Nephron (organoid): ENCODE results near the gene PCIF1.

ENCODE experiments used
- H3K27ac Mint-ChIP-seq, 3 experiments: 2 replicates each; pipeline ENCODE4 v1.8.0; 2020; ENCODE audit warnings: mixed read lengths in 3 of 3, mild to moderate bottlenecking in 2 of 3, moderate library complexity in 1 of 3
- H3K27me3 Mint-ChIP-seq: 2 replicates; pipeline ENCODE4 v1.8.0; 2021; ENCODE audit warnings: low read depth, mild to moderate bottlenecking, moderate library complexity, mixed read lengths
- H3K36me3 Mint-ChIP-seq: 2 replicates; pipeline ENCODE4 v1.8.0; 2020; ENCODE audit warnings: low read depth, mixed read lengths
- H3K4me1 Mint-ChIP-seq: 2 replicates; pipeline ENCODE4 v1.8.0; 2020; ENCODE audit warnings: mixed read lengths
- H3K4me3 Mint-ChIP-seq, 3 experiments: 2 replicates each; pipeline ENCODE4 v1.8.0; 2020; ENCODE audit warnings: mild to moderate bottlenecking in 3 of 3, mixed read lengths in 3 of 3, moderate library complexity in 2 of 3
- H3K9me3 Mint-ChIP-seq: 2 replicates; pipeline ENCODE4 v1.8.0; 2020; ENCODE audit warnings: mixed read lengths
- TF ChIP-seq, protein P1 (sequence below), 3 experiments: fragments of 200-600 bp; sonication (generic); IDR thresholded peaks; one replicate each; pipeline ENCODE4 v1.5.0; 2021; ENCODE audit warnings: antibody characterized with exemption in 3 of 3; ENCODE audit not compliant: unreplicated experiment in 3 of 3

Gene PCIF1

DNA sequence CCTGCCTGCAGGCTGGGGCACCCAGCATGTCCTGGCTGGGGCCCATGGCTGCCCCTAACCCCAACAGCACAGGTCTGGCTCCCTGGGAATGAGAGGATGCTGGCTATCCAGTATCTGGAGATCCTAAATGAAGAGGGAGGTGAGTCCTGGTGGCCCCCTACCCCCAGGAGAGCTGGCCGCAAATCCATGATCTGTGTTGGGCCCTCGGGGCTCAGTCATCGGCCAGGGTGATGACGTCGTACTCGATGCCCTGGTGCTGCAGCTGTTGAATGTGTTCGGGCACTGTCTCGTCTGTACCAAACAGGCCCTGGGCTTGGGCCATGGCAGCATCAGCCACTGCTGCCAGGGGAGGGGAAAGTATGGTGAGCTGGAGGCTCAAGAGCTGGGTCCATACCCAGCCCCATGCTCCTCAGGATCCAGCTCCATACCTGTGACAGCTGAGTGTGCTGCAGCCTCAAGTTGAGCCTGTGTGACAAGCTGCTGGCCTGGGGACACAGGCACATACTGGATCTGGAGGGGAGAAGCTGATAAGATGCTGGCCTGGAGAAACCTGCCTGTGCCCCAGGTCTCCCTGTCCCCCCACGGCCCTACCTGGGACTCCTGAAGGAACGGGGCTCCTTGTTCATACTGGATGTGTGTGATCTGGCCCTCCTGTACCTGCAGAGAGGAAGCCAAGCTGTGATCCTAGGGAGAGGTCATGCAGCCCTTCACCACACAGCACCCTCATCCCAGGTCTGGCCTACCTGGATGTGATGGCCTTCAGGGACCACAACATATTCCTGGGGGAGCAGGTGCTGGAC lies 14.5 kb downstream of the PCIF1 start:
- TF ChIP-seq, protein P1, sequence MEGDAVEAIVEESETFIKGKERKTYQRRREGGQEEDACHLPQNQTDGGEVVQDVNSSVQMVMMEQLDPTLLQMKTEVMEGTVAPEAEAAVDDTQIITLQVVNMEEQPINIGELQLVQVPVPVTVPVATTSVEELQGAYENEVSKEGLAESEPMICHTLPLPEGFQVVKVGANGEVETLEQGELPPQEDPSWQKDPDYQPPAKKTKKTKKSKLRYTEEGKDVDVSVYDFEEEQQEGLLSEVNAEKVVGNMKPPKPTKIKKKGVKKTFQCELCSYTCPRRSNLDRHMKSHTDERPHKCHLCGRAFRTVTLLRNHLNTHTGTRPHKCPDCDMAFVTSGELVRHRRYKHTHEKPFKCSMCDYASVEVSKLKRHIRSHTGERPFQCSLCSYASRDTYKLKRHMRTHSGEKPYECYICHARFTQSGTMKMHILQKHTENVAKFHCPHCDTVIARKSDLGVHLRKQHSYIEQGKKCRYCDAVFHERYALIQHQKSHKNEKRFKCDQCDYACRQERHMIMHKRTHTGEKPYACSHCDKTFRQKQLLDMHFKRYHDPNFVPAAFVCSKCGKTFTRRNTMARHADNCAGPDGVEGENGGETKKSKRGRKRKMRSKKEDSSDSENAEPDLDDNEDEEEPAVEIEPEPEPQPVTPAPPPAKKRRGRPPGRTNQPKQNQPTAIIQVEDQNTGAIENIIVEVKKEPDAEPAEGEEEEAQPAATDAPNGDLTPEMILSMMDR (IDR thresholded peaks at IDR 0.05; ENCODE audit: unreplicated experiment in 3 of 3), result no peak
- peak overlapping the region in 1 of 3 experiments; percentile 50 for H3K27ac Mint-ChIP-seq
- no peaks in the 10 kb centered on the region for H3K9me3 Mint-ChIP-seq
- peaks cover 53% of the 10 kb centered on the region for H3K36me3 Mint-ChIP-seq
- H3K27me3 Mint-ChIP-seq, result no peaks in the 10 kb centered on the region
- no peaks in the 10 kb centered on the region for H3K4me1 Mint-ChIP-seq
- H3K4me3 Mint-ChIP-seq, result no peak overlapping the region

DNA sequence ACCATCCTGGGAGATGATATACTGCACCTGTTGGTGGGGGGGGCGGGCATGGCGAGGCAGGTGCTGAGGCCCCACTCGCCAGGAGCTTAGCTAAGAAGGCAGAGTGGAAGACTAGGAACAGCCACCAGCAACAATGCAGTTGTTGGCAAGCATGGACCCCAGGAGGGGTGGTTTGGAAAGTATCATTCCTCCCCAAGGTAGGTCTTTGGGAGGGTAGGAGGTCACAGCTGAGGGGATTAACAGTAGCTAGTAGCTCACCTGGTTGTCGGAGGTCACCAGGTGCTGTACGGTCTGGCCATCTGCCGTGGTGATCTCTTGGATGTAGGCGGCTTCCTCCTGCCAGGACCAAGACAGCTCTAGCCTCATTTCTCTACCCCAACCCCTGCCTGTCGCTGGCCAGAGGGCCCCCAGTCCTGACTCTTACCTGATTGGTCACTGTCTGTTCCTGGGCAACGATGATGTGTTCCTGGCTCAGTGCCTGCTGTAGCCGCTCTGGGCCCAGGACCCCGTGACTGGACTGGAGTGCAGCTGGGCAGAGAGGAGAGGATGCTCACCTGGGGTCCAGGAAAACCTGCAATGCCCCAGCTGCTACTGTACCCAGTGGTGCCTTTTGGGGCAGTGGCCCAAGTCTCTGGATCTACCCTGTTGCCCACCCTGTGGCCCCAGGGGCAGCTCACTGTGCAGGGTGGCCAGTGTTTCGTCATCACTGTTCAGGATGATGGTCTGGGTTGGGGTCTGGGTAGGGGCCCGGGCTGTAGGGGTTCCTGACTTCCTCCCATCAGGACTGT lies 15.3 kb downstream of the PCIF1 start:
- Mint-ChIP-seq H3K4me3 (no peak overlapping the region), H3K27ac (peak overlapping the region in 1 of 3 experiments; percentile 50), H3K4me1 (no peaks in the 10 kb centered on the region), H3K27me3 (no peaks in the 10 kb centered on the region), H3K36me3 (peaks cover 46% of the 10 kb centered on the region), H3K9me3 (no peaks in the 10 kb centered on the region)
- TF ChIP-seq, protein P1 (IDR thresholded peaks at IDR 0.05; ENCODE audit: unreplicated experiment in 3 of 3), result no peak

DNA sequence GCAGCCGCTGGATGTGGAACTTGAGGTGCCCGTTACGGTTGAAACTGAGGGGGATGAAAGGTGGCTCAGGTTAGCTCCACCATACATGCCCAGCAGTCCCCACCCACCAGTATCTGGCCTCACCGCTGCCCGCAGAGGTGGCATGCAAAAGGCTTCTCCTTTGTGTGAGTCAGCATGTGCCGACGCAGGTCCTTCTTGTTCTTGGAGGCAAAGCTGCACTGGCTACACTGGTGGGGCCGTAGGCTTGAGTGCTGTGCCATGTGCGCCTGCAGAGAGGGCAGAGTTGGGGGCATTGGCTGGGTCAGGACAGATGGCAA lies 15.8 kb downstream of the PCIF1 start:
- H3K27me3 Mint-ChIP-seq, result no peaks in the 10 kb centered on the region
- no peaks in the 10 kb centered on the region for H3K9me3 Mint-ChIP-seq
- H3K4me1 Mint-ChIP-seq, result no peaks in the 10 kb centered on the region
- H3K27ac Mint-ChIP-seq, result no peak overlapping the region
- H3K36me3 Mint-ChIP-seq, result peaks cover 40% of the 10 kb centered on the region
- no peak overlapping the region for H3K4me3 Mint-ChIP-seq
- TF ChIP-seq, protein P1 (IDR thresholded peaks at IDR 0.05; ENCODE audit: unreplicated experiment in 3 of 3), result no peak

- TF ChIP-seq, protein P1 (IDR thresholded peaks at IDR 0.05; ENCODE audit: unreplicated experiment in 3 of 3), result no peak
- H3K27ac Mint-ChIP-seq, result no peak overlapping the region
- H3K36me3 Mint-ChIP-seq, result peaks cover 38% of the 10 kb centered on the region
- no peaks in the 10 kb centered on the region for H3K27me3 Mint-ChIP-seq
- H3K4me3 Mint-ChIP-seq, result no peak overlapping the region
- H3K4me1 Mint-ChIP-seq, result no peaks in the 10 kb centered on the region
- no peaks in the 10 kb centered on the region for H3K9me3 Mint-ChIP-seq
These were observed 17.7 kb downstream of the PCIF1 start for GRCh38 chr20:45951925-45952834.

DNA sequence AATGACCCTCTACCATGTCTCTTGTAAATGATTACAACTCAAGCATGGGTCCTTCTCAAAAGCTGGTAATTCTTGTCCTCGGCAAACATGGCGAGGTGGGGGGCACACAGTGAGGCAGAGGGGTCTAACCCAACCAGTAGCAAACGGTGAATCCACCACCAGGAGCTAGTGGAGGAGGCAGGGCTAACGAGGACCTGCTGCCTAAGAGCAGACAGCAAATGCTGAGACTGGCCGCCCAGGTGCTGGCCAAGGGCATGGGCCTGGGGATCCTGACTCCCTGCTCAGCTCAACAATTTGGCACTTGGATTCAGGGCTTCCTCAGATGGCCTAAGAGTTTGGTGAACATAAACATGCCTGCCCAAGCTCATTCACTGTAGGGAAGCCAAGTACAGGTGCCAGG lies 18.4 kb downstream of the PCIF1 start:
- Mint-ChIP-seq H3K4me1 (no peaks in the 10 kb centered on the region), H3K9me3 (no peaks in the 10 kb centered on the region), H3K36me3 (peaks cover 40% of the 10 kb centered on the region), H3K27me3 (no peaks in the 10 kb centered on the region), H3K4me3 (no peak overlapping the region), H3K27ac (no peak overlapping the region)
- TF ChIP-seq, protein P1 (IDR thresholded peaks at IDR 0.05; ENCODE audit: unreplicated experiment in 3 of 3), result no peak
